Liver (tissue), 3 donors: Measurements from ENCODE around the gene PTPRN2.

Experiments used
- CTCF ChIP-seq: fragments of 150-350 bp; IDR thresholded peaks from 2 replicates; pipeline ENCODE4 v1.5.1; 2017; ENCODE audit warnings: improper control_type of control experiment, low read depth, low read length; ENCODE audit not compliant: missing input control
- EGR1 ChIP-seq, 2 donors: IDR thresholded peaks; 2 replicates each; pipeline ENCODE4 v1.6.1; 2016 to 2018; ENCODE audit warnings: antibody characterized with exemption in 2 of 2, low read depth in 2 of 2
- FOXA1 ChIP-seq: IDR thresholded peaks from 2 replicates; pipeline ENCODE4 v1.6.1; 2016; ENCODE audit warnings: antibody characterized with exemption
- HNF4A ChIP-seq, 2 donors: conservative IDR thresholded peaks; 2 replicates each; pipeline ENCODE4 v1.6.1; 2016; ENCODE audit warnings: antibody characterized with exemption in 2 of 2, mild to moderate bottlenecking in 2 of 2
- JUND ChIP-seq, 2 donors: IDR thresholded peaks; 2 replicates each; pipeline ENCODE4 v1.6.1; 2016; ENCODE audit warnings: antibody characterized with exemption in 2 of 2
- REST ChIP-seq: IDR thresholded peaks from 2 replicates; pipeline ENCODE4 v1.6.1; 2016; ENCODE audit warnings: antibody characterized with exemption, mild to moderate bottlenecking
- TAF1 ChIP-seq: conservative IDR thresholded peaks from 2 replicates; pipeline ENCODE4 v1.6.1; 2016; ENCODE audit warnings: antibody characterized with exemption, mild to moderate bottlenecking
- YY1 ChIP-seq: IDR thresholded peaks from 2 replicates; pipeline ENCODE4 v1.6.1; 2016; ENCODE audit warnings: antibody characterized with exemption, mild to moderate bottlenecking
- donor health status: healthy.
- donor health status: healthy.

GRCh38 chr7:158328376-158329013 is 259.1 kb downstream of the PTPRN2 start:
- TF ChIP-seq CTCF (no peak), YY1 (no peak), HNF4A (conservative IDR thresholded peaks at IDR 0.05) (no peak), TAF1 (no peak), REST (no peak), FOXA1 (no peak), JUND (IDR thresholded peaks at IDR 0.05) (no peak), EGR1 (IDR thresholded peaks at IDR 0.05; ENCODE audit: low read depth in 2 of 2) (no peak)
